ENCODE data around the gene SYTL3.

SYTL3 gene

DNA sequence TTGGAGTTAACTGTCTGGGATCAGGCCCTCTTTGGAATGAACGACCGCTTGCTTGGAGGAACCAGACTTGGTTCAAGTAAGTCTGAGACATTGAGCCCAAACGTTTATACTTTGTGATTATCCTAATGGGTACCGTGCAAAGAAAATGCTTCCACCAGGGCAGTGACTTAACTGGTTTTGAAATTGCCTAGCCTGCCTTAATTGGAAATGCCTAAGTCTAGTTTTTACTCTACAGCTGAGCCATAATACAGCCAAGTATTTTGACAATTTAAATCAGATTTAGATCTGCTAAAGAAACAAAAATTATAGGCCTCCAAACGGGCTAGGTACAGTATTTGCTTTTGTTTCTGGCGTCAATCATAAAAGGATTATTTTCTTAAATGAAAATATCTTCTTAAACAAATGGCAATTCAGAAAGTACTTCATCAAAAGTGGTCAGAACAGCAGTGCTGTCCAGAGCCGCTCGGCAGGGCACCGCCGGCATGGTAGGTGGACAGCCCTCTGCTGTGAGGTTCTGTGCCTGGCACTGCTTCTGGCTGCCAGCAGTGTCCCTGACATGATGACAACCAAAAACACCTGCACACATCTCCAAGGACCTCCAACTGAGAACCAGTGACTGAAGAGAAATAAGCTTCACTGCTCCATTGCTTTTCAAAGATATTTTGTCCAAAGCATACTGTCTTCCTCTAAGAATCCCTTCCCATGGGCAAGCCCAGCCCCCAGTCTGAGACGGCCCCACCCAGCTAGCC, 113.8 kb downstream of the SYTL3 start:
- Histone ChIP-seq H3K27me3 (ENCODE audit: control insufficient read depth, insufficient read depth, low read length) (no peaks in the 10 kb centered on the region), H3K79me2 (no peaks in the 10 kb centered on the region), H3K4me1 (peaks cover 22% of the 10 kb centered on the region), H3K4me3 (ENCODE audit: low read depth, low read length) (no peak overlapping the region), H3K4me2 (ENCODE audit: low read length) (no peak overlapping the region), H2AFZ (no peak overlapping the region), H3K36me3 (ENCODE audit: control insufficient read depth, insufficient read depth, low read length) (no peaks in the 10 kb centered on the region), H3K9me3 (ENCODE audit: control insufficient read depth, low read length) (no peaks in the 10 kb centered on the region), H3K9ac (no peak overlapping the region), H3K27ac (peak overlapping the region; percentile 63)
- TF ChIP-seq, protein P1, sequence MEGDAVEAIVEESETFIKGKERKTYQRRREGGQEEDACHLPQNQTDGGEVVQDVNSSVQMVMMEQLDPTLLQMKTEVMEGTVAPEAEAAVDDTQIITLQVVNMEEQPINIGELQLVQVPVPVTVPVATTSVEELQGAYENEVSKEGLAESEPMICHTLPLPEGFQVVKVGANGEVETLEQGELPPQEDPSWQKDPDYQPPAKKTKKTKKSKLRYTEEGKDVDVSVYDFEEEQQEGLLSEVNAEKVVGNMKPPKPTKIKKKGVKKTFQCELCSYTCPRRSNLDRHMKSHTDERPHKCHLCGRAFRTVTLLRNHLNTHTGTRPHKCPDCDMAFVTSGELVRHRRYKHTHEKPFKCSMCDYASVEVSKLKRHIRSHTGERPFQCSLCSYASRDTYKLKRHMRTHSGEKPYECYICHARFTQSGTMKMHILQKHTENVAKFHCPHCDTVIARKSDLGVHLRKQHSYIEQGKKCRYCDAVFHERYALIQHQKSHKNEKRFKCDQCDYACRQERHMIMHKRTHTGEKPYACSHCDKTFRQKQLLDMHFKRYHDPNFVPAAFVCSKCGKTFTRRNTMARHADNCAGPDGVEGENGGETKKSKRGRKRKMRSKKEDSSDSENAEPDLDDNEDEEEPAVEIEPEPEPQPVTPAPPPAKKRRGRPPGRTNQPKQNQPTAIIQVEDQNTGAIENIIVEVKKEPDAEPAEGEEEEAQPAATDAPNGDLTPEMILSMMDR (IDR thresholded peaks at IDR 0.05) = peak; percentile 24

GRCh38 chr6:158764183-158764849, 114.5 kb downstream of the SYTL3 start:
- TF ChIP-seq, protein P1 (IDR thresholded peaks at IDR 0.05) = no peak
- peaks cover 18% of the 10 kb centered on the region for H3K4me1 ChIP-seq
- no peaks in the 10 kb centered on the region for H3K79me2 ChIP-seq
- no peak overlapping the region for H3K9ac ChIP-seq
- H3K9me3 ChIP-seq (ENCODE audit: control insufficient read depth, low read length) = no peaks in the 10 kb centered on the region
- H3K4me3 ChIP-seq (ENCODE audit: low read depth, low read length) = no peak overlapping the region
- no peaks in the 10 kb centered on the region for H3K27me3 ChIP-seq (ENCODE audit: control insufficient read depth, insufficient read depth, low read length)
- no peak overlapping the region for H2AFZ ChIP-seq
- H3K4me2 ChIP-seq (ENCODE audit: low read length) = no peak overlapping the region
- peak overlapping the region; percentile 63 for H3K27ac ChIP-seq
- H3K36me3 ChIP-seq (ENCODE audit: control insufficient read depth, insufficient read depth, low read length) = no peaks in the 10 kb centered on the region

GRCh38 chr6:158764926-158765325, 115.1 kb downstream of the SYTL3 start:
- Histone ChIP-seq H3K27ac (peak overlapping the region; percentile 63), H3K27me3 (ENCODE audit: control insufficient read depth, insufficient read depth, low read length) (no peaks in the 10 kb centered on the region), H2AFZ (no peak overlapping the region), H3K79me2 (no peaks in the 10 kb centered on the region), H3K9ac (no peak overlapping the region), H3K9me3 (ENCODE audit: control insufficient read depth, low read length) (no peaks in the 10 kb centered on the region), H3K4me2 (ENCODE audit: low read length) (no peak overlapping the region), H3K4me1 (peaks cover 23% of the 10 kb centered on the region), H3K36me3 (ENCODE audit: control insufficient read depth, insufficient read depth, low read length) (no peaks in the 10 kb centered on the region), H3K4me3 (ENCODE audit: low read depth, low read length) (no peak overlapping the region)
- TF ChIP-seq, protein P1 (IDR thresholded peaks at IDR 0.05) = no peak

DNA sequence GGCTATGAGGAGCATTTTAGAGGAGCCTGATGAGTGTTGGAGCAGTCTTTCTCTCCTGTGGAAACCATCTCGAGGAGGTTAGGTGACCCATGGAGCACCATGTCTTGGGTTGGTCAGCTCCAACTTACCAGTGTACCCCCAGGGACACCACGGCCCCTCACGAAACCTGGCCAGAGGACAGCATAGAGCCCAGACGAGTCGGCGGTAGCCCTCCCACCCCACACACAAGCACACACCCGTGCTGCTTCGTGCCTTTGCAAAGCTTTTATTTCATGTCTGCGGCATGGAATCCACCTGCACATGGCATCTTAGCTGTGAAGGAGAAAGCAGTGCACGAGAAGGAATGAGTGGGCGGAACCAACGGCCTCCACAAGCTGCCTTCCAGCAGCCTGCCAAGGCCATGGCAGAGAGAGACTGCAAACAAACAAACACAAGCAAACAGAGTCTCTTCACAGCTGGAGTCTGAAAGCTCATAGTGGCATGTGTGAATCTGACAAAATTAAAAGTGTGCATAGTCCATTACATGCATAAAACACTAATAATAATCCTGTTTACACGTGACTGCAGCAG, 115.7 kb downstream of the SYTL3 start:
- Histone ChIP-seq H3K79me2 (no peaks in the 10 kb centered on the region), H3K4me1 (peaks cover 30% of the 10 kb centered on the region), H3K36me3 (ENCODE audit: control insufficient read depth, insufficient read depth, low read length) (no peaks in the 10 kb centered on the region), H3K4me2 (ENCODE audit: low read length) (no peak overlapping the region), H3K27ac (no peak overlapping the region), H3K9ac (no peak overlapping the region), H3K9me3 (ENCODE audit: control insufficient read depth, low read length) (no peaks in the 10 kb centered on the region), H3K27me3 (ENCODE audit: control insufficient read depth, insufficient read depth, low read length) (no peaks in the 10 kb centered on the region), H2AFZ (no peak overlapping the region), H3K4me3 (ENCODE audit: low read depth, low read length) (no peak overlapping the region)
- TF ChIP-seq, protein P1 (IDR thresholded peaks at IDR 0.05) = no peak
